CD4-positive, alpha-beta T cell treated with Interleukin-15 for 4 hours (primary cell): ENCODE measurements around the gene UTP18.
"Not testable (repeated sequence)": the region's sequence is repeated elsewhere in the genome, so short reads cannot be mapped to it uniquely, and the experiment has no call there.

Experiments used
- DNase-seq: peaks from one replicate; pipeline ENCODE4 v3.0.0-alpha.2; 2020; ENCODE audit warnings: low spot score

UTP18 gene

GRCh38 chr17:51260237-51261023 is at the start of gene UTP18:
Gene UTP18 (plus strand): TSS chr17:51260546. CDS start chr17:51260585, 39 bp downstream.
- peak; percentile 96 for DNase-seq

GRCh38 chr17:51214920-51215319 is 45.4 kb upstream of the UTP18 start:
- no peak for DNase-seq

- no peak for DNase-seq
These were observed 42.4 kb upstream of the UTP18 start for GRCh38 chr17:51217946-51218345.

GRCh38 chr17:51221322-51221721 is 39.0 kb upstream of the UTP18 start:
- no peak for DNase-seq

DNA sequence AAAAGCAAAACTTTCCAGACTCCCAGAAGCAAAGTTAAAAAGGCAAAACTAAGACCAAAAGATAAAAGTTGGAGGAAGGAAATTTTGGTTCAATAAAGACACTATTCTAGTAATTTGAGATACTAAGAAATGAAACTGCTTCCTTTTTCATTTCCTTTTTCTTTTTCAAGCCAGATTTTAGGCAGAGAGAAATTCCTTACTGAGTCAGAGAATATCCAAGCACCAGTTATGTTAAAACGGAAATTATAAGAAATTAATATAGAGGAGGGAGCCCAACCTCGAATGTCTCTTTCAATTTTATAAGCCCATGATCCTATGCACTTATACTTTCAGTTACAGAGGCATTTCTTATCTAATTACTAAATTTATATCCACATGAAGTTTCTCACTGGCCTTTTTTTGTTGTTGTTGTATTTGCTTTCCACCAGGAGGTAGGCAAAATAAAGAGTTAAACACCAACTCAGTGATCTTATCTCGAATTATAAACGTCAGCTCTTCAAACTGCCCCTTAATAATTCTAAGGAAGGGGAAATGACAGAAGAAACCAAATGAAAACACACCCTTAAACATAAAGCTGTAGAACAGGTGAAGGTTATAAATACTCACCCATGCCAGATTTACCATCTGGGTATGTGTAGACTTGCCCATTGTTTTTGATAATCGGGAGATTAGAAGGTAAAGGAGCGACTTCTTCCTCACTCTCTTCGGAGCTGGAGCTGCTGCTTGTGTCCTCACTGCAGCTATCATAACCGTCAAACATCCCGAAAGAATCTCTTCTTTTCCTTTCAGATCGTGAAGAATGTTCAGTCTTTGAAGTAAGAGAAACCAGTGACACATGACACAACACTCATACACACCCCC is 35.7 kb upstream of the UTP18 start:
- no peak for DNase-seq

GRCh38 chr17:51225523-51225922 is 34.8 kb upstream of the UTP18 start:
- not testable (repeated sequence) for DNase-seq

GRCh38 chr17:51228161-51228560 is 32.2 kb upstream of the UTP18 start:
- DNase-seq = no peak

DNA sequence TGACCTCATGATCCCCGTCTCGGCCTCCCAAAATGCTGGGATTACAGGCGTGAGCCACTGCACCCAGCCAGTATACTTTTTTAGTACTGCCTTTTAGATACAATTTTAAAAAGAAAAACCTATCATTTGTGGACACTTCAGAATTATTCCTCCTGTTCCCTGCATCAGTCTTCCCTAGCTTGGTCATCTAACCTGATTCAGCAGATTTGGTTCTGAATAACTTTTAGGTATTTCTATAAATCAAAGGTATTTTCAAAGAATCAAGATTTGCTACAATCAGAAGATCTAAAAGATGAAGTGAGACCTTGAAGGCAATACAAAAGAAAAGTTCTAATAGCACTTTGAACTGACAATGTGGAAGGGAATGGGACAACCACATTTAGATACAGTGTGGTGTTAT is 30.5 kb upstream of the UTP18 start:
- no peak for DNase-seq

DNA sequence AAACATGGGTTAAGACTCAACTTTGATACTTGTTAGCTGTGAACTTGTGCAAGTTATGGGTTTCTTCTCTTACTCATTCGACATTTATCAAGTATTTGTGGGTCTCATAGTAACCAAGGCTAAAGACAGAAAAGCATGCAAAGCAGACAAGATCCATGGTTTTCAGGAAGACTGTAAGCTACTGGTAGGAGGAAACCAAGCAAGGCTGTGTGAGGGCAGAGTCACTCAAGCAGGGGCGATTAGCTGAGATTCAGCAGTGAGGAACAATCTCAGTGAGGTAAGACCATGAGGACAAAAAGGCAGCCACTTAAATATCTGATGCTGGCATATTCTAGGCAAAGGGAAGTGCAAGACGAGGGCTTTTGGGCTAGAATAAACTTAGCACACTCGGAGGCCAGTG is 30.0 kb upstream of the UTP18 start:
- no peak for DNase-seq

- DNase-seq = no peak
These were observed 28.3 kb upstream of the UTP18 start for GRCh38 chr17:51231999-51232398.

- no peak for DNase-seq
These were observed 26.2 kb upstream of the UTP18 start for GRCh38 chr17:51234162-51234561.

DNA sequence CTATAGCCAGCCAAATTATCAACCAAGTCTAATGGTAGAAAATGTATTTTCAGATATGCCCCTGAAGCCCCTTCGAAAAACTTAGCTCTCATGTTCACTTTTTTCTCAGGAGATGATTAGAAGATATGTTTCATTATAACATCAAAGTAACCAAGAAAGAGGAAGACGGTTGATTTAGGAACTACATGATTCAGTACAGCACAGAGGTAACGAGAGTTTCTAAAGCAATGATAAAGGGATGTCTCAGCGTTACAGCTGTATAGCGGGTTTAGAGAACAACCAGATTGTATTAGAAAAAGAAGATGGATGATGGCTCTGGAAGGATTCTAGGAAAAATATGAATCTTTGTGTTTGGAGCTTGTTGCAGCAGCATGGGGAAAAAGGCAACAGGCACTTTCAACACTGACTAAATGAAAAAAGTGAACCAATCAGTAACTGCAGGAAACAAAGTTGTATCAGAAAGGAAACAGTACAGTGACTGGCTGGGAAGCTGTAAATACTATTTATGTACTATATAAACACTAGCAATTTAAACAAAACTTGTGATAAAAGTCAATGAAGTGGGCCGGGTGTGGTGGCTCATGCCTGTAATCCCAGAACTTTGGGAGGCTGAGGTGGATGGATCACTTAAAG is 22.0 kb upstream of the UTP18 start:
- no peak for DNase-seq

DNA sequence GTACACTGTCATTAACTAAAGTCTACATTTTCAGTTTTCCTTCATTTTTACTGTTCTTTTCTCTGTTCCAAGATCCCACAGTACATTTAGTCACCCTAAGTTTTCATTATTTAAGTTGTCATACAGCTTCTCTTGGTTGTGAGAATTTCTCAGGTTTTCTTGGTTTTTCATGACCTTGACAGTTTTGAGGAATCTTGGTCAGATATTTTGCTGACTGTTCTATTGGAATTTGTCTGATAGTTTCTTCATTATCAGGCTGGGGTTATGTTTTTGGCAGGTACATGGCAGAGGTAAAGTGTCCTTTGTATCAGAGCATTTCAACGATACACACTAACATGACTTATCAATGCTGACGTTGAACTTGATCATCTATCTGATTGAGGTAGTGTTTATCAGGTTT is 20.1 kb upstream of the UTP18 start:
- DNase-seq = no peak

- no peak for DNase-seq
These were observed 16.3 kb upstream of the UTP18 start for GRCh38 chr17:51244041-51244440.

GRCh38 chr17:51245535-51245934 is 14.8 kb upstream of the UTP18 start:
- no peak for DNase-seq

DNA sequence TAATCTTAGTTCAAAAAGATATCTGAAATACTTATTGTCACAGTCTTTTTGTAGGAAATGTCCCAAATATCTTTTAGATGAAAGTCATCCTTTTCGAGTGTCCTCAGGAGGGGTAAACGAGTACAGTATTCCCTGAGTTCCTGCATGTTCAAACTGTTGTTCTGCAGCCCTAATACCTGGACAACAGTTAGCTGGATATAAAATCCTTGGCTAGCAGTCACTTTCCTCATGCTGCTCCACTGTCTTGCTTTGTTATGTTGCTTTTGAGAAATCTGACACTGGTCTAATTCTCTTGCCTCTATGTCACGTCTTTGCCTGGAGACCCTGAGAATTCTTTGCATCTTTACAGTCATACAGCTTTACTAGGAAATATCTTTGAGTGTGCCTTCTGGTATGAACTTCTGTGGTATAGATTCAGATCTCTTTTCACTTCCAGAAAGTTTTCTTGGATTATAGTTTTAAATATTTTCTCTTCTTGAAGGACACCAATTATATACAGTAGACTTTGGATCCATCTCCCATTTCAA is 10.0 kb upstream of the UTP18 start:
- DNase-seq = no peak

DNA sequence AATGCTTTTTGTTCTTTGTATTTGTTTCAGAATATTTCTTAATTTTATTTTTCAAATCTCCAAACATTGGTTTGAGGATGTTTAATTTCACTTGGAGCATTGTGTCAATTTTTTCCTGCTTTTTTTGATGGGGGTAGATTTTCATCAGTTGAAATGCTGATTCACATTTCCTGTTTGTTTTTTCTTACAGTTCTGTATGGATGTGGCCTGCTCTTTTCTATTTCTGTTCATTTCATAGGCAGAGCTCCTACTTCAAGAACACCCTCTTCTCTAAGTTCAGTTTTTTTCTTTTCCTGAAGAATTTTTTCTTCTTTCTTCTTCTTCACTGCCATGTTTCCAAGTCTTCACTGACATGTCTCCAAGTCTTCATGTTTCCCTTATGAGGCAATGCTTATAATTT is 9.3 kb upstream of the UTP18 start:
- no peak for DNase-seq

DNA sequence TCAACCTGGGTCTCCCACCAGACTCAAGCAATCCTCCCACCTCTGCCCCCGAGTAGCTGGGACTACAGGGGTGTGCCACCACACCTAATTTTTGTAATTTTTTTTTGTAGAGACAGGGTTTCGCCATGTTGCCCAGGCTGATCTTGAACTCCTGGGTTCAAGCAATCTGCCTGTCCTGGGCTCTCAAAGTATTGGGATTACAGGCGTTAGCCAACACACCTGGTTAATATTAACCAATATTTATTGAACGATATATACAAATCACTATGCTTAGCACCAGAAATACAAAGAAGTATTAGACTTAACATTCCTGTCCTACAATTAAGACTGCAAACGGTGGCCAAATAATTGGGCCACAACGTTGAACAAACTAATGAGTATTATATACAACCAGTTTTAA is 4.7 kb upstream of the UTP18 start:
- no peak for DNase-seq

DNA sequence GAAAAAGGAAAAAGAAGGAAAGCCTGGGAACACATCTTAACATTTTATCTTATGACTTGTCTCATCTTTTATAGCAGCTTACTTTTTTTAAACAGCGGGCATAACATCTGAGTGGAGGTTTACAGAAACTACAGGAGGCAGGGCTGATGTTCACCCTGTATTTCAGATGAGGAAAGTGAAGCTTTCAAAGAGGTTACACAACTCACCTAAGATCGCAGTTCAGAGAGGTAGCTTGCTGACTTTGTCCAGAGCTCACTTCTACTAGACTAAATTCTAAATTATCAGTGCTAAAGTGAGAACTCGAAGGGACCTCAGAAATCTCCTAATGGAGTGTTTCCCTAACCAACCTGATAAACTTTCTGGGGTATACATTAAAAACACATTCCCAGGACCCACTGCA is 4.2 kb upstream of the UTP18 start:
- DNase-seq = no peak

DNA sequence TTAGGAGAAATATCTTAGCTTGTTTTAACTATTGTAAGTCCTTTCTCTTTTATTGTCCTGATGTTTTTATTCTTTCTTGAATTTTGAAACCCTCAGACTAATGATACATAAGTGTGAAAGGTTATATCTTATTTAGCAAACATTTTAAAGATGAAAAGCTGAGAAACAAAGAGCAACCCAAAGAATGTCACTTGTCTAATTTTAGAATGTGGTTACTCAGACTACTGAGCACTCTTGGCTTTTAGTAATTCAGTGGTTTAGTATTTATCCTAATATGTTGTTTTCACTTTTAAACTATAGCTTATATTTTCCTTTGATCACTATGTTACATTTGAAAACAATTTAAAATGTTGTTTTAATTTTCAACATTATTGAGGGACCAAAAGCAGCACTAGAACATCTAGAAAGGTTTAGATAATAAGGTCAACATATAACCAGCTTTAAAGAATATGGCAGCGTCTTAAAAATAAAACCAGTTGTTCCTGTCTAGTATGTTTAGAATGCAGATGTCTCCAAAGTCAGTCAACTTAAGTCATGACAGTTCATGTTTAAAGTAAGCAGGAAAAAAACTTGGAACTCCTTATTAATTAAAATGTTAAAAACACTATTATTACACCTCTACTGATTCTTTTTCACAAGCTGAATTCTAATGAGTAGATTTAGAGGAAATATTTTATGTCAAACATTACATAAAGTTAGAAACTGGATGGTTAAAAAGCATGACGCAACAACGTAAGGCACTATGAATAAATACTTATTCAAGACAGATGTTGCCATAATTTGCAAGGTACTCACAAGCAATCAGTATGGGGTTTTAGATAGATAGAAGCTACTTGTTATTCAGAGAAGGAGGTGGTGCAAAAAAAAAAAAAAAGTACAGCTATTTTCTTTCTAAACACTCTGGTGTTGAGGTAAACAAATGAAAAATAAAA is 2.9 kb upstream of the UTP18 start:
- DNase-seq = no peak

- no peak for DNase-seq
These were observed 1.4 kb upstream of the UTP18 start for GRCh38 chr17:51258756-51259563.
